Central memory CD4-positive, alpha-beta T cell (primary cell): Measurements from ENCODE around the gene NOL11.
"Not testable (repeated sequence)": the region's sequence is repeated elsewhere in the genome, so short reads cannot be mapped to it uniquely, and the experiment has no call there.

ENCODE experiments used
- DNase-seq: peaks from one replicate; pipeline ENCODE4 v3.0.0; 2022

Gene NOL11

GRCh38 chr17:67711916-67712315, 5.8 kb upstream of the NOL11 start:
- DNase-seq: no peak

- DNase-seq: no peak
These were observed 5.4 kb upstream of the NOL11 start for GRCh38 chr17:67712375-67712774.

GRCh38 chr17:67713169-67713568, 4.6 kb upstream of the NOL11 start:
- DNase-seq: no peak

GRCh38 chr17:67716405-67716798, 1.3 kb upstream of the NOL11 start:
- DNase-seq: no peak

GRCh38 chr17:67717192-67717623, 528 bp upstream of the NOL11 start:
- DNase-seq: no peak

GRCh38 chr17:67718325-67718941, 697 bp downstream of the NOL11 start:
- no peak for DNase-seq

GRCh38 chr17:67725373-67725791, 7.6 kb downstream of the NOL11 start:
- DNase-seq: peak; percentile 58

GRCh38 chr17:67725807-67726206, 8.1 kb downstream of the NOL11 start:
- DNase-seq: no peak

GRCh38 chr17:67727152-67728039, 9.7 kb downstream of the NOL11 start:
- not testable (repeated sequence) for DNase-seq

- no peak for DNase-seq
These were observed 12.2 kb downstream of the NOL11 start for GRCh38 chr17:67729903-67730302.

- DNase-seq: no peak
These were observed 13.0 kb downstream of the NOL11 start for GRCh38 chr17:67730731-67731130.

- no peak for DNase-seq
These were observed 15.7 kb downstream of the NOL11 start for GRCh38 chr17:67733449-67733848.

- DNase-seq: no peak
These were observed 19.4 kb downstream of the NOL11 start for GRCh38 chr17:67737145-67737544.

GRCh38 chr17:67742025-67742424, 24.3 kb downstream of the NOL11 start:
- DNase-seq: no peak

- no peak for DNase-seq
These were observed 29.2 kb downstream of the NOL11 start for GRCh38 chr17:67746704-67747571.

- DNase-seq: no peak
These were observed 30.0 kb downstream of the NOL11 start for GRCh38 chr17:67747681-67748235.

- DNase-seq: no peak
These were observed 32.3 kb downstream of the NOL11 start for GRCh38 chr17:67750067-67750466.

GRCh38 chr17:67751101-67752074, 33.7 kb downstream of the NOL11 start:
- no peak for DNase-seq

- DNase-seq: not testable (repeated sequence)
These were observed 34.4 kb downstream of the NOL11 start for GRCh38 chr17:67752160-67752559.

GRCh38 chr17:67753026-67753425, 35.3 kb downstream of the NOL11 start:
- DNase-seq: no peak

GRCh38 chr17:67754001-67754400, 36.3 kb downstream of the NOL11 start:
- no peak for DNase-seq

- not testable (repeated sequence) for DNase-seq
These were observed 37.0 kb downstream of the NOL11 start for GRCh38 chr17:67754686-67755085.
